Endothelial cell of umbilical vein (primary cell): ENCODE results near the gene TRPV6. TPM values are rescaled to one million over a fixed set of nuclear protein-coding genes. Genes with fewer than 3 reads are reported as not detected.

Experiments used
- BruUV-seq: library from RNA; stranded (reverse); fragments of 400-500 nt; replicated peaks from 2 replicates; lab custom pipeline; 2021; lab: Mats Ljungman, UMichigan
- CTCF ChIA-PET: fragments of 300-600, 350-600 bp; sonication (Branson Sonifier 250); formaldehyde crosslinking; loops from one replicate; lab custom pipeline; 2021; ENCODE audit warnings: antibody characterized with exemption, inconsistent platforms; lab: Charles Lee
- POLR2A ChIA-PET: fragments of 300-600, 350-600 bp; sonication (Branson Sonifier 250); formaldehyde crosslinking; loops from one replicate; lab custom pipeline; 2021; ENCODE audit warnings: antibody characterized with exemption, inconsistent platforms; lab: Charles Lee
- DNase-seq: peaks from one replicate; pipeline ENCODE4 v3.0.0-alpha.2; 2011; ENCODE audit warnings: low read depth, low spot score
- FAIRE-seq: peaks from 2 replicates; lab custom pipeline; 2011; peaks lifted over from hg19 to GRCh38; lab: Jason Lieb, UNC
- H2AFZ ChIP-seq: 2 replicates; pipeline ENCODE4 v1.6.0; 2012; ENCODE audit warnings: low read depth, low read length, control low read depth, inconsistent platforms
- H3K27ac ChIP-seq: 2 replicates; pipeline ENCODE4 v1.5.1; 2011; ENCODE audit warnings: low read depth, mild to moderate bottlenecking, control low read depth, low read length, moderate library complexity; ENCODE audit not compliant: insufficient read depth
- H3K27me3 ChIP-seq, 2 experiments: 2 replicates each; pipeline versions ENCODE4 v1.6.0 to v1.6.1; 2011; ENCODE audit warnings: low read length in 2 of 2, mixed read lengths in 1 of 2; ENCODE audit not compliant: control insufficient read depth in 2 of 2, insufficient read depth in 2 of 2
- H3K36me3 ChIP-seq, 2 experiments: 2 replicates in 1 of 2; 3 replicates in 1 of 2; pipeline ENCODE4 v1.5.1; 2011; ENCODE audit warnings: low read length in 2 of 2, mild to moderate bottlenecking in 1 of 2, moderate library complexity in 1 of 2; ENCODE audit not compliant: control insufficient read depth in 2 of 2, insufficient read depth in 2 of 2; ENCODE audit errors: extremely low read depth in 1 of 2
- H3K4me1 ChIP-seq: 3 replicates; pipeline ENCODE4 v1.5.1; 2011; ENCODE audit warnings: mild to moderate bottlenecking, low read length; ENCODE audit not compliant: control insufficient read depth, insufficient read depth; ENCODE audit errors: extremely low read depth
- H3K4me2 ChIP-seq: 2 replicates; pipeline ENCODE4 v1.6.1; 2011; ENCODE audit warnings: low read length, control low read depth, mixed read lengths; ENCODE audit not compliant: insufficient read depth
- H3K4me3 ChIP-seq, 3 experiments: fragments of 200-600 bp in 1 of 3; sonication (generic), shearing (Covaris generic) in 1 of 3; replicated peaks in 1 of 3; 2 replicates each; pipeline ENCODE4 v1.5.1; 2011 to 2016; ENCODE audit warnings: control low read depth in 3 of 3, low read length in 3 of 3, mild to moderate bottlenecking in 2 of 3, inconsistent platforms in 1 of 3, low read depth in 1 of 3, moderate library complexity in 1 of 3; ENCODE audit not compliant: insufficient read depth in 1 of 3
- H3K79me2 ChIP-seq: 2 replicates; pipeline ENCODE4 v1.6.0; 2012; ENCODE audit warnings: low read length, inconsistent platforms; ENCODE audit not compliant: control insufficient read depth, insufficient read depth
- H3K9ac ChIP-seq: replicated peaks from 2 replicates; pipeline ENCODE3; 2011; ENCODE audit warnings: low read length, control low read depth; ENCODE audit not compliant: insufficient read depth; ENCODE audit errors: extremely low read depth
- H3K9me1 ChIP-seq: replicated peaks from 3 replicates; pipeline ENCODE4 v1.6.0; 2011; ENCODE audit warnings: mild to moderate bottlenecking, low read length; ENCODE audit not compliant: control insufficient read depth, insufficient read depth; ENCODE audit errors: extremely low read depth
- H3K9me3 ChIP-seq: replicated peaks from 2 replicates; pipeline ENCODE4 v1.5.1; 2012; ENCODE audit warnings: low read length, inconsistent platforms; ENCODE audit not compliant: control insufficient read depth, insufficient read depth
- H4K20me1 ChIP-seq: replicated peaks from 2 replicates; pipeline ENCODE3; 2011; ENCODE audit warnings: mild to moderate bottlenecking, low read length; ENCODE audit not compliant: control insufficient read depth, insufficient read depth; ENCODE audit errors: extremely low read depth
- CTCF ChIP-seq, 2 donors: IDR thresholded peaks; 1 replicate in 1 of 2; 2 replicates in 1 of 2; pipeline ENCODE4 v1.5.1; 2011; ENCODE audit warnings: low read length in 2 of 2, mild to moderate bottlenecking in 2 of 2, moderate library complexity in 2 of 2, control low read depth in 1 of 2, inconsistent platforms in 1 of 2, low read depth in 1 of 2; ENCODE audit not compliant: insufficient read depth in 1 of 2; ENCODE audit errors: extremely low read depth in 1 of 2
- EZH2 ChIP-seq: IDR thresholded peaks from 2 replicates; pipeline ENCODE4 v1.6.1; 2012; ENCODE audit warnings: borderline replicate concordance, low read depth, mild to moderate bottlenecking, moderate library complexity, low read length, inconsistent platforms; ENCODE audit not compliant: severe bottlenecking
- FOS ChIP-seq: IDR thresholded peaks from 2 replicates; pipeline ENCODE4 v1.6.1; 2011; ENCODE audit warnings: mild to moderate bottlenecking, low read length, moderate library complexity, borderline replicate concordance; ENCODE audit not compliant: insufficient read depth
- GATA2 ChIP-seq: IDR thresholded peaks from 2 replicates; pipeline ENCODE4 v1.7.0; 2011; ENCODE audit warnings: low read depth, mild to moderate bottlenecking, moderate library complexity, mixed read lengths, low read length; ENCODE audit not compliant: insufficient read length, insufficient read depth
- JUN ChIP-seq: IDR thresholded peaks from 2 replicates; pipeline ENCODE4 v1.6.1; 2011; ENCODE audit warnings: borderline replicate concordance, low read depth; ENCODE audit not compliant: insufficient read length, insufficient read depth
- MAX ChIP-seq: IDR thresholded peaks from 2 replicates; pipeline ENCODE4 v1.6.1; 2011; ENCODE audit not compliant: insufficient read depth, insufficient read length
- MYC ChIP-seq: IDR thresholded peaks from one replicate; pipeline ENCODE4 v1.6.1; 2011; ENCODE audit warnings: mild to moderate bottlenecking, low read depth, low read length
- POLR2A ChIP-seq: IDR thresholded peaks from 2 replicates; pipeline ENCODE4 v1.6.1; 2012; ENCODE audit warnings: low read depth, mild to moderate bottlenecking, control low read depth, low read length
- POLR2AphosphoS5 ChIP-seq: IDR thresholded peaks from 2 replicates; pipeline ENCODE4 v1.6.1; 2012; ENCODE audit warnings: low read depth, mild to moderate bottlenecking, control low read depth, low read length, moderate library complexity; ENCODE audit not compliant: insufficient read depth
- dilution Hi-C: fragments of 300-500 bp; cut with MboI; formaldehyde crosslinking; loops from one replicate; pipeline ENCODE4 v1.15.0; 2019; ENCODE audit warnings: low sequenced_read_pairs; ENCODE audit not compliant: extremely low pct_ligation_motif_present
- intact Hi-C: fragments of 100-400 bp; cut with micrococcal nuclease; formaldehyde crosslinking; loops from one replicate; pipeline ENCODE4 v1.10.0; 2022
- polyA plus RNA-seq, 4 experiments: library from polyadenylated mRNA; depleted of rRNA in 3 of 4; stranded (reverse) in 3 of 4; unstranded in 1 of 4; fragments of >200 nt; gene quantifications; 2 replicates each; pipeline versions ENCODE4 v1.2.1 to v1.2.3, GENCODE V29; 2011 to 2012; ENCODE audit warnings: missing spikeins in 1 of 4
- total RNA-seq: library from RNA; stranded (reverse); gene quantifications from 2 replicates; pipeline ENCODE4 v1.2.3, GENCODE V29; 2021

The TRPV6 gene
- total and polyA plus RNA-seq, 2 donors (not counting 3 experiments of a cell fraction or from before 2014, with no cell fraction given), result not detected

- H3K4me2 ChIP-seq, result no peak overlapping the region
- H3K27ac ChIP-seq, result no peak overlapping the region
- TF ChIP-seq MAX (no peak), POLR2A (no peak), FOS (no peak), MYC (no peak), EZH2 (no peak), POLR2AphosphoS5 (no peak), JUN (no peak), CTCF (IDR thresholded peaks at IDR 0.05; ENCODE audit: extremely low read depth in 1 of 2, insufficient read depth in 1 of 2, low read depth in 1 of 2, low read length in 2 of 2) (no peak), GATA2 (no peak)
- no peaks in the 10 kb centered on the region for H3K79me2 ChIP-seq
- no peaks in the 10 kb centered on the region for H3K9me1 ChIP-seq
- no peaks in the 10 kb centered on the region for H3K9me3 ChIP-seq
- DNase-seq (no peak), FAIRE-seq (no peak)
- H4K20me1 ChIP-seq, result no peaks in the 10 kb centered on the region
- no peaks in the 10 kb centered on the region for H3K27me3 ChIP-seq
- ChIA-PET POLR2A (interaction anchor here (0.6 kb wide), 1 partner anchor 566 kb away, joined by 4 read pairs; no protein-coding TSS in a partner anchor), CTCF (interaction anchor here (1.1 to 4.0 kb wide), 6 partner anchors 8 to 345 kb away, joined by 3 to 27 read pairs (median 4); no protein-coding TSS in a partner anchor)
- no peak overlapping the region for H3K9ac ChIP-seq
- no peaks in the 10 kb centered on the region for H3K36me3 ChIP-seq
- no peak overlapping the region for H2AFZ ChIP-seq
- H3K4me1 ChIP-seq, result no peaks in the 10 kb centered on the region
- BruUV-seq, result no TSS peak
- H3K4me3 ChIP-seq, result no peak overlapping the region
- intact Hi-C loops (no loop called here), dilution Hi-C loops (no loop called here)
These were observed 14.8 kb downstream of the TRPV6 start for GRCh38 chr7:142870566-142871259.
